LNCaP clone FGC (cell line): ENCODE measurements around the gene ASCC1.
A peak's percentile ranks its signal among the peaks of the same experiment; 100 is the strongest.

ENCODE experiments used
- DNase-seq: peaks from one replicate; pipeline ENCODE4 v3.0.0-alpha.2; 2011; ENCODE audit warnings: low read depth
- H3K4me3 ChIP-seq: 2 replicates; pipeline ENCODE4 v1.5.1; 2011; ENCODE audit warnings: mild to moderate bottlenecking, low read depth, low read length, control low read depth
- TF ChIP-seq, protein P1 (sequence below): IDR thresholded peaks from 2 replicates; pipeline ENCODE4 v1.5.1; 2012; ENCODE audit warnings: mild to moderate bottlenecking; ENCODE audit not compliant: control insufficient read depth, insufficient read depth; ENCODE audit errors: extremely low read depth

The ASCC1 gene

GRCh38 chr10:72085864-72086465 is 130.1 kb downstream of the ASCC1 start:
- no peak for DNase-seq
- H3K4me3 ChIP-seq, result no peak overlapping the region
- TF ChIP-seq, protein P1, sequence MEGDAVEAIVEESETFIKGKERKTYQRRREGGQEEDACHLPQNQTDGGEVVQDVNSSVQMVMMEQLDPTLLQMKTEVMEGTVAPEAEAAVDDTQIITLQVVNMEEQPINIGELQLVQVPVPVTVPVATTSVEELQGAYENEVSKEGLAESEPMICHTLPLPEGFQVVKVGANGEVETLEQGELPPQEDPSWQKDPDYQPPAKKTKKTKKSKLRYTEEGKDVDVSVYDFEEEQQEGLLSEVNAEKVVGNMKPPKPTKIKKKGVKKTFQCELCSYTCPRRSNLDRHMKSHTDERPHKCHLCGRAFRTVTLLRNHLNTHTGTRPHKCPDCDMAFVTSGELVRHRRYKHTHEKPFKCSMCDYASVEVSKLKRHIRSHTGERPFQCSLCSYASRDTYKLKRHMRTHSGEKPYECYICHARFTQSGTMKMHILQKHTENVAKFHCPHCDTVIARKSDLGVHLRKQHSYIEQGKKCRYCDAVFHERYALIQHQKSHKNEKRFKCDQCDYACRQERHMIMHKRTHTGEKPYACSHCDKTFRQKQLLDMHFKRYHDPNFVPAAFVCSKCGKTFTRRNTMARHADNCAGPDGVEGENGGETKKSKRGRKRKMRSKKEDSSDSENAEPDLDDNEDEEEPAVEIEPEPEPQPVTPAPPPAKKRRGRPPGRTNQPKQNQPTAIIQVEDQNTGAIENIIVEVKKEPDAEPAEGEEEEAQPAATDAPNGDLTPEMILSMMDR, result no peak

- TF ChIP-seq, protein P1, result no peak
- no peak overlapping the region for H3K4me3 ChIP-seq
- no peak for DNase-seq
These were observed 130.9 kb downstream of the ASCC1 start for GRCh38 chr10:72085166-72085565.

DNA sequence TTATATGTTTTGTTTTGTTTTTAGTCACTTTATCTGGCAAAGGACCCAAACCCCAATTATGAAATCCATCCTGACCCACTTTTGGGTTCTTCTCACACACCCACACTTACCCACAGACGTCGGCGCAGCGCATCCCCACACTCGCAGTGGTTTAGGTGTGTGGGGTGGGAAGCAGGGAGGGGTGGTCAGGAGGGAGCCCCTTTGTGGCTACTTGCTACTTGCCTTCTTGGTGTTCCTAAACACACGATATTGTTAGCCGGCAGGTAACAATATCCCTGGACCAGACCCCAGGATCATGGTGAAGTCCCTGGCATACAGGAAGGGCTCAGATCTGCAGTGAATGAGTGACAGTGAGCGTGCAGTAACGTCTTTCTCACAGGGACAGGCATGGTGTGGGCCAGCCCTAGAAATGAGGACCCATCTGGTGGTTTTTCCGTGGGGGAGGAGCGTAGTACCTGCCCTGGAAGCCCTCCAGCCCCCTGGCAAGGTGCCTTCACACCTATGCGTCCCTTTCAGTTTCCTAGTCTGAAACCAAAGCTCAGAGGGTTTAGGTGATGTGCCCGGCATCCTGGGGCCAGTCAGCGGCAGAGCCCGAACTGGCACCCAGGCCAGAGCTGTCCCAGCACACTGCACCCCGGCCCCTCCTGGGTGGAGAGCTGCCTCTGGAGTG is 132.2 kb downstream of the ASCC1 start:
- no peak for DNase-seq
- TF ChIP-seq, protein P1, result no peak
- H3K4me3 ChIP-seq, result no peak overlapping the region

DNA sequence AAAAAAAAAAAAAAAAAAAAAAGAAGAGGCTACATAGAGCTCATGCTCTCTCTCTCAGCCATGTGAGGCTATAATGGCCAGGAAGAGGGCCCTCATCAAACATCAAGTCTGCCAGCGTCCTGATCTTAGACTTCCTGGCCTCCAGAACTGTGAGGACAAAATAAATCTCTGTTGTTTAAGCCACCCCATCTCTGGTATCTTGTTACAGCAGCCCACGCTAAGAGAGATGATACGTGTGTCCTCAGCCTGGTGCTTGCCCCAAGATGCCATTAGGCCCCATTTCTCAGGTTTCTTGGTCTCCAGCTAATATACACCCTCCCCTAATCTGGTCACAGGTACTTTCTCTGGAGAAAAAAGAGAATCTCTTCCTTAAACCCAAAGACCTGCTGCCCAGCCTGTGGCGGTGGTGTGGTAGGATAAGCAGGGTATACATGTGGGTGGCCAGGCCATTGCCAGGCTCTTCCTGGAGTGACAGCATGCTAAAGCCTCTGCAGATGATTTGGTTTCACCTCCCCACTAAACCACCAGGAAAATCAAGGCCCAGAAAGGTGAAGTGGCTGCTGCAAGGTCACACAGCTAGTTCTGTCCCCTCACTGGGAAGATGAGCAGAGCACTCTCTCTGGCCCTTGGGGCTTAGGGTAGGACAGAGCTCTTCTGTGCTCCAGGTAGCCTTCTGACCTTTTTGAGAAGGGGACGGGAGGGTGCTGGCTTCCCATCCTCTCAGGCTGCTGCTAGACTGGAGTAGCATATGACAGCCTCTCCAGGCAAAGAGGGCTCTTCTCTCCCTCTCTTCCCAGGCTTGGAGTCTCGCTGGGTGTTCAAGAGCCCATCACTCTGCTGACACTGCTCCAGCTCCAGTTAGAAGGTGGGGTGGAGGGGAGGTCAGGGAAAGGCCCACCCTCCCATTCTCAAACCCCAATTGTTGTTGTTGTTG is 133.0 kb downstream of the ASCC1 start:
- TF ChIP-seq, protein P1, result no peak
- H3K4me3 ChIP-seq, result no peak overlapping the region
- no peak for DNase-seq

DNA sequence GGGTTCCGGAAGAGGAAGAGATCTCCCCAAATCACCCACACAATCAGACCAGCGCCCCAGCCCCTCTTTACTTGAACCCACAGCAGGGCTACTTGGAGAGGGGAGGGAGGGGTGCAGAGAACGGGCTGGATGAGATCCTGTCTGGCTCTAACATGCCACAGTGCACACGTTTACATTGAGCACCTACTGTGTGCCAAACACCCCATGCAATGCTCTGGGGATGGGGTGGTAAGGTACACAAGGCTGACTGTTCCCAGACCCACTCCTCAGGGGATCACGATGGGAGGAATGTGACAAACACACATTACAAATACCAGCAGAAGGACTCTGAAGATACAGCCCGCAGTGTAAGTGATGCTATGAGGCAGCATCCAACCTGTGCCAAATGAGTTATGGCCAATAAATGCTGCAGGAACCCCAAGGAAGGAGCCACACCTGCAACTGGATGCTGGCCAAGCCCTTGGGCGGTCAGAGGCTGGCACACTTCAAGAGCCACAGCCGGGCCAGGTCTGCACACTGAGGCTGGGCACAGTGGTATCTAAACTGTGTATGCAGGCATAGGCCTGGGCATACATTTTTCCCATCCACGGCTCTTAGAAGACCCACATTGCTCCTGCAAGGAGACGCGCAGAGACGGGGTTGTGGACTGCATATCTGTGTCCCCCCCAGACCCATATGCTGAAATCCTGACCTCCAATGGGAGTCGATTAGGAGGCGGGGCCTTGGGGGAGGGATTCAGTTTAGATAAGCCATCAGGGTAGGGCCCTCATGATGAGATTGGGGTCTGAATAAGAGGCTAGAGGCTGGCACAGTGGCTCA is 134.1 kb downstream of the ASCC1 start:
- TF ChIP-seq, protein P1, result no peak
- H3K4me3 ChIP-seq, result no peak overlapping the region
- peak; percentile 87 for DNase-seq

DNA sequence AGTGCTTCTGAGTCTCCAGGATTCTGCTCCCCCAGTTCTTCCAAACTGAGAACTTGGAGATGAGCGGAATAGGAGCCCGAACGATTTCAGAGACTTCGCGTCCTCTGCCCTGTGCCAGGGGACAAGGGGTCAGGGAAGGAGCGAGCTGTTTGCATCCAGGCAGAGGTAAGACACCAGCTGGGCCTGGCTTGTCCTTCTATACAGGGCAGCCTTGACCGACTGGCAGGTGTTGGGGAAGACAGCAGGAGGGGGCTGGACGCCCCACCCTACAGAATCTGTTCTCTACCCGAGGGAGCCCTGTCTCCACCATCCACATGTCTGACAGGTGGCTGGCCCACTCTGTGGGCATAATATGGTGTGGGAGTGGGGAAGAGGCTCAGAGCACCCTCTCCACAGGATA is 134.9 kb downstream of the ASCC1 start:
- no peak overlapping the region for H3K4me3 ChIP-seq
- DNase-seq, result no peak
- TF ChIP-seq, protein P1, result no peak
